ENCODE measurements around the gene MTA1.

Gene MTA1

DNA sequence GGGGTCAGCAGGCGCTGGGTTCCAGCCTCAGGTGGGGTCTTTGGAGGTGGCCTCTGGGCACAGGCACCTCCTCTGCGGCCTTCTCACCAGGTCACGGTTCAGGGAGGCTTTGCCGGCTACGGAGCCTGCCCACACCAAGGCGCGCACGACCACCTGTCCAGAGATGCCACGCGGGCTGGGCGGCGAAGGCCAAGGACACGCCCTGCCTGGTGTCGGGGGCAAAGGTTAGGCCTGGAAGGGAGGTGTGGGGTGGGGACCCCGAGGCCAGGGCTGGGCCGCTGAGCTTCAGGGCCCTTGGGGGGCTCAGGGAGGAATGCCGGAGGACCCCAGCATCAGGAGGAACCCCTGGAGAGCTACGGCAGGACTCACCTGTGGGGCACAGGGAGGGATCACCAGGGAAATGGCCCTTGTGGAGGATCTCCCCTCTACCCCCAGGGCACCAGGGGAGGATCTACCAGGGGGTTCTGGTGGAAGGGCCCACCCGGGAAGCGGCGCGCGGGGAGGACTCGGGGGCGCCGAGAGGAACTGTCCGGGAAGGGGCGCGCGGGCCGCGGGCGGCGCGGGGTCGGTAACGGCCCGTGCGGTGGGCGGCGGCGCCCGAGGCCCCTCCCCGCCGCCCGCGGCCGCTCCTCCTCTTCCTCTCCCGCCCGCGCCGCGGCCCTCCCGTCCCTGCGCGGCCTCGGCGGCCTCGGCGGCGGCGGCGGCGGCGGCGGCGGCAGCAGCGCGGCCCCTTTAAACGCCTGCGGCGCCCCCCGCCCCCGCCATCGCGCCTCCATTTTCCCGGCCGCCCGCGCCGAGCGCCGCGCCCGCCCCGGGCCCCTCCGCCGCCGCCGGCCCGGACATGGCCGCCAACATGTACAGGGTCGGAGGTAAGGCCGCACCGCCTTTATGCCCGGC is at the start of gene MTA1:
MTA1 (plus strand) TSS at position 633 of the 897 bp plus-strand sequence; CDS start at position 842, 209 bp downstream.
- DNase-seq (ENCODE audit: low spot score in 2 of 2): no peak
- peaks cover 23% of the 10 kb centered on the region for H3K4me1 Mint-ChIP-seq
- H3K4me3 Mint-ChIP-seq: peak within 1 kb of the TSS; percentile 91
- ATAC-seq (replicated peaks; ENCODE audit: extremely low read depth, poor library complexity, severe bottlenecking): peak; percentile 44
- no peaks in the 10 kb centered on the region for H3K9me3 Mint-ChIP-seq
- no peaks in the 10 kb centered on the region for H3K27me3 Mint-ChIP-seq
- H3K27ac Mint-ChIP-seq (ENCODE audit: low read depth): peak within 1 kb of the TSS; percentile 86
- H3K36me3 Mint-ChIP-seq (ENCODE audit: insufficient read depth): peaks cover 8% of the 10 kb centered on the region

DNA sequence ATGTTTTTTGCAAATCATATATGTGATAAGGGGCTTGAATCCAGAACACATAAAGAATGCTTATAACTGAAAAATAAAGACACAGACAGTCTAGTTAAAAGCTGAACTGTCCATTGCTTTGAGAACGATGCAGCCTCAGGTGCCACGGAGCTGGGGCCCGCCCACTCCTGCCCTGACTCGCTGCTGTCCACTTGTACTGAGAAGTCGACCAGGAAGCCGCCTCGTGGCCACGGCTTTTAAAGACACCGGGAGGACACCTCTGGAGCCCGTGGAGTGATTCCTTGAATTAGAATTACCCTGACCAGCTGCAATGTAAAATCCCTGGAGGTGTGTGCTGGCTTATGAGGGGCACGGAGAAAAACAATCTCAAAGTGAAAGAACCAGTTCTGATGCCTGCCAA is 45.2 kb upstream of the MTA1 start:
- no peaks in the 10 kb centered on the region for H3K27me3 Mint-ChIP-seq
- H3K9me3 Mint-ChIP-seq: no peaks in the 10 kb centered on the region
- no peaks in the 10 kb centered on the region for H3K36me3 Mint-ChIP-seq (ENCODE audit: insufficient read depth)
- DNase-seq (ENCODE audit: low spot score in 2 of 2) (no peak), ATAC-seq (replicated peaks; ENCODE audit: extremely low read depth, poor library complexity, severe bottlenecking) (no peak)
- H3K4me1 Mint-ChIP-seq: peaks cover 14% of the 10 kb centered on the region
- H3K4me3 Mint-ChIP-seq: no peak overlapping the region
- H3K27ac Mint-ChIP-seq (ENCODE audit: low read depth): no peak overlapping the region

DNA sequence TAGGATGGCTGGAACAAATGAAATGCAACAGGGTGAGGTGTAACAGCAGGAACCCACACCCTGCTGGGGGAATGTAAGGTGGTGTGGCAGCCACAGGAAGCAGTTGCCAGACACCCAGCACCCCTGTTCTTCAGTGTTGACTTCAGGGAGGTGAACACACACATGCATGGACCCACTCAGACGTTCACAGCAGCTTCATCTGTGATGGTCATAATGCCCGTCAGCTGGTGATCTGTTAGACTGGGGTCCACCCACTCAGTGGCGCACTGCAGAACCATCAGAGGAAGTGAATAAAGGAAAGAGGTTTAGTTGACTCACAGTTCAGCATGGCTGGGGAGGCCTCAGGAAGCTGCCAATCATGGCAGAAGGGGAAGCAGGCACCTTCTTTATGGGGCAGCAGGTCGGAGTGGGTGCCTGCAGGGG is 44.0 kb upstream of the MTA1 start:
- Mint-ChIP-seq H3K4me1 (peaks cover 13% of the 10 kb centered on the region), H3K36me3 (ENCODE audit: insufficient read depth) (no peaks in the 10 kb centered on the region), H3K4me3 (peak overlapping the region; percentile 25), H3K27me3 (no peaks in the 10 kb centered on the region), H3K9me3 (no peaks in the 10 kb centered on the region), H3K27ac (ENCODE audit: low read depth) (peak overlapping the region; percentile 61)
- ATAC-seq (replicated peaks; ENCODE audit: extremely low read depth, poor library complexity, severe bottlenecking): peak; percentile 63
- no peak for DNase-seq (ENCODE audit: low spot score in 2 of 2)

DNA sequence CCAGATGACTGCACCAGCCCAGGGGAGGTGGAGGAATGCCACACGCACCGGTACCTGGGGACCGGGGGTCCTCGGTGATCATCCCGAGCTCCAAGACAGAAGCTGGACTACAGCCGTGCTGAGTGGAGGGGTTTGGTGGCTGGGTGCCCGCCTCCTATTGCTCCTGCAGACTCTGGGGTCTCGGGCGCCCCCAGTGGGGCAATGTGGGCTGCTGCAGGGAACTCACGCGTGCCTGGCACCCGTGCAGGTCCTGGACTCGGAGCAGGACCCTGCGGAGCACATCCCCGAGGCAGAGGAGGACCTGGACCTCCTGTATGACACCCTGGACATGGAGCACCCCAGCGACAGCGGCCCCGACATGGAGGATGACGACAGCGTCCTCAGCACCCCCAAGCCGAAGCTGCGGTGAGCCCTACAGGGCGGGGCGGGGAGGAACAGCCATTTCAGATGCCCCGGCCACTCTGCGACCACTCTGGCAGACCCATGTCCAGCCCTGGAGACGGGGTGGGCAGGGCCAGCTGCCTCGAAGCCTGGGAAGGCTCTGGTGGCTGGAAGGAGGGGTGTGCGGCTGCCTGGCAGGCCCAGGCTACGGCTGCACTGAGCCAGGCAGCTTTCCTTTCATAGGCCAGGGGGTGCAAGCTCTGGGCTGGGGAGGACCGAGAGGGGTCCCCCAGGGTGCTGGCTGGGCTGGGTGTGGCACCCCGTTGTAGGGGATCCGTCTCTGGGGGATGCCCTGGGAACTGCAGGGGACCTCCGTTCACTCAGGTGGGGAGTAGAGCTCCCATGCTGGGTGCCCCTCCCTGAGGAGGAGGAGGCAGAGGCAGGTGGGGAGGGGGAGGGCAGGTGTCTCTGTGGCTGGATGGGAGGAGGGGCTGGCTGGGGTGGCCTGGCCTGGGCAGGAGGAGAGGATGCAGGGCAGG is 42.8 kb upstream of the MTA1 start:
- H3K27ac Mint-ChIP-seq (ENCODE audit: low read depth): peak overlapping the region; percentile 61
- H3K9me3 Mint-ChIP-seq: no peaks in the 10 kb centered on the region
- H3K4me1 Mint-ChIP-seq: peaks cover 8% of the 10 kb centered on the region
- DNase-seq (ENCODE audit: low spot score in 2 of 2): no peak
- ATAC-seq (replicated peaks; ENCODE audit: extremely low read depth, poor library complexity, severe bottlenecking): no peak
- H3K27me3 Mint-ChIP-seq: no peaks in the 10 kb centered on the region
- H3K36me3 Mint-ChIP-seq (ENCODE audit: insufficient read depth): no peaks in the 10 kb centered on the region
- H3K4me3 Mint-ChIP-seq: no peak overlapping the region

DNA sequence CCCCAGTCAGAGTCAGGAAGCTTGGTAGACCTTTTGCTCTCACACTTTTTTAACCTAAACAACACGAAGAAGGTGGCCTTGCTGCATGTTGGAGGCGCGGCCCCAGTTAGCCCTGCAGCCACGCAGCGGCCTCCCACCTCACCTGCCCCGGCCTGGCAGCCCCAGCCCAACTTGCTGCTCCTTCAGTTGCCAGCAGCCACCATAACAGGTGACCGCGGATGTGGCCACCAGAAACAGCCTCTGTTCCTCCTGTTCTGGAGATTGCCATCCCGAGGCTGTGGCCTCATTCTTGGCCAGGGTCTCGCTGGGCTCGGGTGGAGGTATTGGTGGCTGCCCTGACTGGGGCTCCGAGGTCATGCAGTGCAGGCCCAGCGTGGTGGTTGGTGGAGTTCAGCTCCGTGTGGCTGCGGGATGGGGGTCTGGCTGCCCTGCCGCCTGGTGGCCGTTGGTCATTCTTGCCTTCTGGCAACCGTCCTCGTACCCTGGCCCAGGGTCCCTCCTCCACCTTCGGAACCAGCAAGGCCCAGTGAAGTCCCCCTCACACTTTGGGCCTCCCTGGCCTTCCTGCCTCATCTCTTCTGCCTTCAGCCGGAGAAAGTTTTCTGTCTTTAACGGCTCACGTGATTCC is 42.0 kb upstream of the MTA1 start:
- no peak for DNase-seq (ENCODE audit: low spot score in 2 of 2)
- H3K27ac Mint-ChIP-seq (ENCODE audit: low read depth): no peak overlapping the region
- H3K9me3 Mint-ChIP-seq: no peaks in the 10 kb centered on the region
- H3K4me3 Mint-ChIP-seq: no peak overlapping the region
- ATAC-seq (replicated peaks; ENCODE audit: extremely low read depth, poor library complexity, severe bottlenecking): no peak
- H3K36me3 Mint-ChIP-seq (ENCODE audit: insufficient read depth): no peaks in the 10 kb centered on the region
- H3K27me3 Mint-ChIP-seq: no peaks in the 10 kb centered on the region
- peaks cover 8% of the 10 kb centered on the region for H3K4me1 Mint-ChIP-seq

DNA sequence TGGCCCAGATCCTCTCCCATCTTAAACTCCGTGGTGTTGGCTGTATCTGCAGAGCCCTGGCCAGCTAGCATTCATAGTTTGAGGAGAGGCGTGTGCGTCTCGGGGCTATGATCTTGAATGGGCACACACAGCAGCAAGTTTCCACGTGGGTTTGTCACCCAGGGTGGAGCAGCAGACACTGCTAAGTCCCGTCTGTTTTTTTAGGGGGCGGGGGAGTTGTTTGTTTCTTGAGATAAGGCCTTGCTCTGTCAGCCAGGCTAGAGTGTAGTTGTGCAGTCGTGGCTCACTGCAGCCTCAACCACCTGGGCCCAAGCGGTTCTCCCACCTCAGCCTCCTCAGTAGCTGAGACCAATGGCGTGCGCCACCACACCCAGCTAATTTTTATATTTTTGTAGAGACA is 41.4 kb upstream of the MTA1 start:
- H3K4me3 Mint-ChIP-seq: no peak overlapping the region
- H3K9me3 Mint-ChIP-seq: no peaks in the 10 kb centered on the region
- no peaks in the 10 kb centered on the region for H3K27me3 Mint-ChIP-seq
- no peak overlapping the region for H3K27ac Mint-ChIP-seq (ENCODE audit: low read depth)
- peaks cover 8% of the 10 kb centered on the region for H3K4me1 Mint-ChIP-seq
- no peak for ATAC-seq (replicated peaks; ENCODE audit: extremely low read depth, poor library complexity, severe bottlenecking)
- DNase-seq (ENCODE audit: low spot score in 2 of 2): no peak
- H3K36me3 Mint-ChIP-seq (ENCODE audit: insufficient read depth): no peaks in the 10 kb centered on the region

DNA sequence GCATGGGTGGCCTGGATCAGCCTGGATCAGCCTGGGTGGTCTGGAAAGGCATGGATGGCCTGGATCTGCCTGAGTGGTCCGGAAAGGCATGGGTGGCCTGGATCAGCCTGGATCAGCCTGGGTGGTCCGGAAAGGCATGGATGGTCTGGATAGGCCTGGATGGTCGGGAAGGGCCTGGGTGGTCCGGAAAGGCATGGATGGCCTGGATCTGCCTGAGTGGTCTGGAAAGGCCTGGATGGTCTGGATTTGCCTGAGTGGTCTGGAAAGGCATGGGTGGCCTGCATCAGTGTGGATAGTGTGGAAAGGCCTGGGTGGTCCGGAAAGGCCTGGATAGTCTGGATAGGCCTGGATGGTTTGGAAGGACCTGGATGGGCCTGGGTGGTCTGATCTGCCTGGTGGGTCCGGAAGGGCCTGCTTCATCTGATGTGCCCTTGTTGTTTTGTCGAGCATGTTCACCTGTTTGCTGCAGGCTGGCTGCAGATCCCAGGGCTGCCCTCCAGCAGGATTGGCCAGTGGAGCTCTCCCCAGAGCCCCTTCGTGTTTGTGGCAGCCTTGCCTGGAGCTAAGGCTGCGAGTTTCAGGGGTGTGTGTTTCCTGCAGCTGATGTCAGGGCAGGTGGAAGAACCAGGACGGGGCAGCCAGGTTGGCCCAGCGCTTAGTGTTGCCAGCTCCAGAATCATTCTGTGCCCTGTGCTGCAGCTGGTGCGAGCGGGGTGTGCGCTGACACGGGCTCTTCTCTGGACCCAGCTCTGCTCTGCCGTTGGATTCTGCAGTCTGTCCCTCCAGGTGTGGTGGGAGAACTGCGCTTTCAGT is 40.5 kb upstream of the MTA1 start:
- Mint-ChIP-seq H3K27ac (ENCODE audit: low read depth) (no peak overlapping the region), H3K27me3 (no peaks in the 10 kb centered on the region), H3K36me3 (ENCODE audit: insufficient read depth) (no peaks in the 10 kb centered on the region), H3K9me3 (no peaks in the 10 kb centered on the region), H3K4me3 (no peak overlapping the region), H3K4me1 (peaks cover 8% of the 10 kb centered on the region)
- no peak for DNase-seq (ENCODE audit: low spot score in 2 of 2)
- ATAC-seq (replicated peaks; ENCODE audit: extremely low read depth, poor library complexity, severe bottlenecking): no peak

DNA sequence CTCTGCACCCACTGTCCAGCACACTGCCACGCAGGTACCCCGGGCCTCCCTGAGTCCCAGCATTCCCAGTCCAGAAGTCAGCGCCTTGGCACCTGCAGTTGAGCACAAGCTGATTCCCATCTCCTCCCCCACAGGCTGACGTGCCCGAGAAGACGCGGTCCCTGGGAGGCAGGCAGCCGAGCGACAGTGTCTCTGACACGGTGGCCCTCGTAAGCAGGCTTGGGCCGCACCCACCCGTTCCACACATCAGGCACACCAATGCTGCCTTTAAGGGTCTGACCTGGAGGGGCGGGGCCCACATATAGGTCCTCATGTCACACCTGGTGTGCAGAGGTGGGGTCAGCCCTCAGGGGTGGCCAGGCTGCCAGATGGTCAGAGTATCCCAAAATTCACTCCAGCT is 39.7 kb upstream of the MTA1 start:
- H3K27me3 Mint-ChIP-seq: no peaks in the 10 kb centered on the region
- H3K36me3 Mint-ChIP-seq (ENCODE audit: insufficient read depth): no peaks in the 10 kb centered on the region
- ATAC-seq (replicated peaks; ENCODE audit: extremely low read depth, poor library complexity, severe bottlenecking): no peak
- peaks cover 8% of the 10 kb centered on the region for H3K4me1 Mint-ChIP-seq
- DNase-seq (ENCODE audit: low spot score in 2 of 2): no peak
- no peak overlapping the region for H3K27ac Mint-ChIP-seq (ENCODE audit: low read depth)
- no peaks in the 10 kb centered on the region for H3K9me3 Mint-ChIP-seq
- H3K4me3 Mint-ChIP-seq: no peak overlapping the region

DNA sequence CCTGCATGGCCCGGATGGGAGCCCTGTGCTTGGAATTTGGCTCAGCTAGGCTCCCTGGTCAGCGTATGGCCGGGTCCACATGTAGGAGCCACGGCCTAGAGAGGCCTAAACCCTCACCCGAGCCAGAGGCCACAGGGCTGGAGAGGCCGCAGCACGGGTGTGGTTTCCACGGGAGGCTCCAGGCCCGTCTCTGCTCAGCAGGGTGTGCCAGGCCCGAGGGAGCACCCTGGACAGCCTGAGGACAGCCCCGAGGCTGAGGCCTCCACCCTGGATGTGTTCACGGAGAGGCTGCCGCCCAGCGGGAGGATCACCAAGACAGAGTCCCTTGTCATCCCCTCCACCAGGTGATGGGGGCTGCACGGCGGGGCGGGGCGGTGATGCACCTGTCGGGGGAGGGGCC is 38.9 kb upstream of the MTA1 start:
- Mint-ChIP-seq H3K27me3 (no peaks in the 10 kb centered on the region), H3K4me1 (peaks cover 4% of the 10 kb centered on the region), H3K9me3 (no peaks in the 10 kb centered on the region), H3K27ac (ENCODE audit: low read depth) (no peak overlapping the region), H3K36me3 (ENCODE audit: insufficient read depth) (no peaks in the 10 kb centered on the region), H3K4me3 (no peak overlapping the region)
- DNase-seq (ENCODE audit: low spot score in 2 of 2) (no peak), ATAC-seq (replicated peaks; ENCODE audit: extremely low read depth, poor library complexity, severe bottlenecking) (no peak)

DNA sequence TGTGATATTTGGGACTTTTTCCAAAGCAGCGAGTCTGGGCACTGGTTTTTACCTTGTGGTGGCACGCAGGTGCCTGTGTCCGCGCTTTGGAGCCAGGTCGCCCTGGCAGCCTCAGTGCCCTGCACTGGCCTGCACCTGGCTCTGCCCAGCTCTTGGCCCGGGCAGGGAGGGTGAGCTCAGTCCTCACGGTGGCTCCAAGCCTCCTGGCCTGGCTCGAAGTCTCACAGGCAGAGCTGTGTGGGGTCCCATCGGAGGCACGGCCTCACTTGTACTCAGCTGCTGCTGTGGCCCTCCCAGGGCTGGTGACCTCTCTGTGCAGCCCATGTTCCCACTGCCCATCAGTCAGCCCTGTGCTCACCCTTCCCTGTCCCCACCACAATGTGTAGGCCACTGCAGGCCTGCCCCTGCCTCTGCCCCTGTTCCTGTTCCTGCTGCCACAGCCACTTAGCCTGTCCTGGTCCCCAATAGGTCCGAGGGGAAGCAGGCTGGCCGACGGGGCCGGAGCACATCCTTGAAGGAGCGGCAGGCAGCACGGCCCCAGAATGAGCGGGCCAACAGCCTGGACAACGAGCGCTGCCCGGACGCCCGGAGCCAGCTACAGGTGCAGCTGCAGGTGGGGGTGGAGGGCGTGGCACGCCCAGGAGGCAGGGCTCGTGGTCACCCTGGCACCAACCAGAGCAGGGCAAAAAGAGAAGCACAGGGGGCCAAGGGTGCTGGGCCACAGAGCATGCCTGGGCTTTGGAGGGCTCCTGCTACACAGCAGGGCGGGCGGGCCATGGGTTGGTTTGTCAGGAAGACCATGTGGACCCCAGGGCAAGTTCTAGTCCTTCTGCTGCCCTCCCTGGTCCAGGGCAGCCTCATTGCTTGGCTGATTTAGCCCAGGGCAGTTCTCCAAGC is 37.9 kb upstream of the MTA1 start:
- no peak for DNase-seq (ENCODE audit: low spot score in 2 of 2)
- Mint-ChIP-seq H3K27ac (ENCODE audit: low read depth) (no peak overlapping the region), H3K4me1 (no peaks in the 10 kb centered on the region), H3K27me3 (no peaks in the 10 kb centered on the region), H3K36me3 (ENCODE audit: insufficient read depth) (no peaks in the 10 kb centered on the region), H3K4me3 (no peak overlapping the region), H3K9me3 (no peaks in the 10 kb centered on the region)
- no peak for ATAC-seq (replicated peaks; ENCODE audit: extremely low read depth, poor library complexity, severe bottlenecking)

DNA sequence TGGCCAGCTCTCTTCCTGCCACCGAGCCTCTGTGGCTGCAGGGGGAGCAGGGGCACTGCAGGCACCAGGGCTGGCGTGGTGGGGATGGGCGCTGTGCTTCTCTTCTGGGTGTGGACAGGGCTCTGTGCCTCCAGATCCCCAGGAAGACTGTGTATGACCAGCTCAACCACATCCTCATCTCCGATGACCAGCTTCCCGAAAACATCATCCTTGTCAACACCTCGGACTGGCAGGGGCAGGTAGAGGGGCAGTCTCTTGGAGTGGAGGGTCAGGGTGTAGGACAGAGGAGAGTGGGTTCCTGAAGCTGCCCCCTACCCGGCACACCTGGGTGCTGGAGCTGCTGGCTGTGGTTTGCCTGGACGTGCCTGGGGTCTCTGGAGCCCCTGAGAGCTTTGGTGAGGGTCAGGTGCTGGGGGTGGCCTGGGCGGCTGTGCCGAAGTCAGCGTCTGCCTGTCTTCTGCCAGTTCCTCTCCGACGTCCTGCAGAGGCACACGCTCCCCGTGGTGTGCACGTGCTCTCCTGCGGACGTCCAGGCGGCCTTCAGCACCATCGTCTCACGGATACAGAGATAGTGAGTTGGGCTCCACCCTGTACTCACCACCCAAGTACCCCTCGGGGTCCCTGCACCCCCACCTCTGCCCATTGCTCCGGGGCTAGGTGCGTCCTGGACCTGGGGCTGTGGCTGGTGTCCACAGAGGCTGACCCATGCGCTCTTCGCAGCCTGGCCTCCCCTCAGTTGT is 37.1 kb upstream of the MTA1 start:
- Mint-ChIP-seq H3K27me3 (no peaks in the 10 kb centered on the region), H3K4me3 (no peak overlapping the region), H3K36me3 (ENCODE audit: insufficient read depth) (no peaks in the 10 kb centered on the region), H3K27ac (ENCODE audit: low read depth) (no peak overlapping the region), H3K4me1 (no peaks in the 10 kb centered on the region), H3K9me3 (no peaks in the 10 kb centered on the region)
- no peak for ATAC-seq (replicated peaks; ENCODE audit: extremely low read depth, poor library complexity, severe bottlenecking)
- DNase-seq (ENCODE audit: low spot score in 2 of 2): no peak
